Testis (tissue), 3 donors: ENCODE data around the gene SETDB2. TPM values are rescaled to one million over a fixed set of nuclear protein-coding genes. Genes with fewer than 3 reads are reported as not detected.

Source experiments
- DNase-seq: peaks from one replicate; pipeline ENCODE4 v3.0.0-alpha.2; 2019
- H3K27ac ChIP-seq, 2 donors: fragments of 200-600 bp; sonication (generic); one replicate each; pipeline ENCODE4 v1.5.1; 2019
- H3K27me3 ChIP-seq: fragments of 200-600 bp; sonication (generic); one replicate; pipeline ENCODE4 v1.5.1; 2019
- H3K36me3 ChIP-seq: fragments of 200-600 bp; sonication (generic); one replicate; pipeline ENCODE4 v1.5.1; 2017; ENCODE audit warnings: low read depth; ENCODE audit errors: missing control alignments
- H3K4me1 ChIP-seq: fragments of 200-600 bp; sonication (generic); one replicate; pipeline ENCODE4 v1.5.1; 2019
- H3K4me3 ChIP-seq, 2 donors: fragments of 200-600 bp; sonication (generic); one replicate each; pipeline ENCODE4 v1.5.1; 2017 to 2019
- H3K9me3 ChIP-seq: fragments of 200-600 bp; sonication (generic); one replicate; pipeline ENCODE4 v1.5.1; 2017
- CTCF ChIP-seq, 3 experiments: fragments of 450-650 bp in 2 of 3; fragments of 200-600 bp in 1 of 3; sonication (generic) in 1 of 3; IDR thresholded peaks; one replicate each; pipeline ENCODE4 v1.5.1; 2016 to 2019; ENCODE audit warnings: antibody characterized with exemption in 3 of 3, mild to moderate bottlenecking in 2 of 3, moderate library complexity in 1 of 3
- POLR2A ChIP-seq: fragments of 450-650 bp; IDR thresholded peaks from one replicate; pipeline ENCODE4 v1.6.1; 2017; ENCODE audit warnings: antibody characterized with exemption, mild to moderate bottlenecking, moderate library complexity
- WGBS, 2 donors: methylation state at CpG; one replicate each; pipeline ENCODE4 v1.1.5; 2018; 5-methylcytosine and 5-hydroxymethylcytosine counted together
- intact Hi-C: fragments of 100-400 bp; cut with DNase I; formaldehyde crosslinking; loops from one replicate; pipeline ENCODE4 v1.15.1; 2023; ENCODE audit warnings: low total_unique reads
- polyA plus RNA-seq: library from polyadenylated mRNA; stranded (reverse); fragments of 350-450 nt; fragmentation: Illumina TruSeq; extraction: RNeasy Lipid Tissue Mini Kit (QIAGEN cat#74804); gene quantifications from one replicate; pipeline ENCODE4 v1.2.3, GENCODE V29; 2014; ENCODE audit warnings: low read depth, low replicate concordance; ENCODE audit not compliant: insufficient read depth
- total RNA-seq, 2 donors: library from RNA; depleted of rRNA; stranded (reverse); fragments of >200 nt; gene quantifications; one replicate each; pipeline ENCODE4 v1.2.3, GENCODE V29; 2016

SETDB2 gene
- total and polyA plus RNA-seq, 3 donors from 2014 or later: 19.0 to 33.7 (median 29.3) TPM

DNA sequence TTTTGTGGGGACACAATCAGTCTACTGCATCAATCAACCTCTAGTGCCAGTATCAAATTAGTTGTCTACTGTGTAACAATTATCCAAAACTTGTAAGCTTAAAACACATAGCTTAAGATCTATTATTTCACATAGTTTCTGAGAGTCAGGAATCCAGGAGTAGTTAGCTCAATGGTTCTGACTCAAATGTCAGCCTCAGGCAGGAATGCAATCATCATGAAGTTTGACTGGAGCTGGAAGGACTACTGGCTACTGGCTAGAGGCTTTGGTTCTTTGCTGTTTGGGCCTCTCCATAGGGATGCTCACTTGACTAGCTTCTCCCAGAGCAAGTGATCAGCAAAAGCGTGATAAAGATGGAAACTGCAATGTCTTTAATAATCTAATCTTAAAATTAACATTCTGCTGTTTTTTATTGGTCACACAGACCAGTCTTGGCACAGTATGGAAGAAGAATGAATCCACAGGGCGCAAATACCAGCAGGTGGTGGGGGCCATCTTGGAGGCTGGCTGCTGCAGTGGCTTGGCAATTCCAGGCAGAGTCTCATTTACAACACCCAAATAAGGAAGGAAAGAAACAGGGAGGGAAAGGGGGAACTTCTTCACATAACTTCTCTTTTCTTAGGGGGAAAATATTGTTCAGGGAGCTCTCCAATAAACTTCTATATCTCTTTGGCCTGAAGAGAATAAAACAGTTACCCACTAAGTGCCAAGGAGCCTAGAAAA is 15.9 kb upstream of the SETDB2 start:
- H3K9me3 ChIP-seq: no peaks in the 10 kb centered on the region
- H3K4me3 ChIP-seq: no peak overlapping the region
- DNase-seq: no peak
- H3K4me1 ChIP-seq: no peaks in the 10 kb centered on the region
- intact Hi-C loops: no loop called here
- 91 to 96% methylated on average over 2 of the region's 2 CpGs for WGBS, 2 donors
- no peak overlapping the region for H3K27ac ChIP-seq
- TF ChIP-seq POLR2A: no peak
- no peak for TF ChIP-seq CTCF (IDR thresholded peaks at IDR 0.05)
- H3K36me3 ChIP-seq: no peaks in the 10 kb centered on the region
- H3K27me3 ChIP-seq: no peaks in the 10 kb centered on the region

- no peaks in the 10 kb centered on the region for H3K36me3 ChIP-seq
- H3K4me3 ChIP-seq: no peak overlapping the region
- no peaks in the 10 kb centered on the region for H3K4me1 ChIP-seq
- WGBS, 2 donors: 90 to 100% methylated on average over 1 of the region's 1 CpG
- no peak for DNase-seq
- TF ChIP-seq CTCF (IDR thresholded peaks at IDR 0.05) (no peak), POLR2A (no peak)
- H3K27me3 ChIP-seq: no peaks in the 10 kb centered on the region
- intact Hi-C loops: no loop called here
- H3K27ac ChIP-seq: no peak overlapping the region
- H3K9me3 ChIP-seq: no peaks in the 10 kb centered on the region
Observed at GRCh38 chr13:49429121-49429520, 15.0 kb upstream of the SETDB2 start.

GRCh38 chr13:49435992-49436391 is 8.1 kb upstream of the SETDB2 start:
- Histone ChIP-seq H3K27ac (peak overlapping the region in 1 of 2 donors; percentile 1), H3K4me1 (peaks cover 4% of the 10 kb centered on the region), H3K4me3 (no peak overlapping the region), H3K9me3 (no peaks in the 10 kb centered on the region), H3K27me3 (no peaks in the 10 kb centered on the region), H3K36me3 (no peaks in the 10 kb centered on the region)
- no peak for TF ChIP-seq POLR2A
- no peak for TF ChIP-seq CTCF (IDR thresholded peaks at IDR 0.05)
- DNase-seq: no peak
- intact Hi-C loops: loop anchor here (5.0 kb wide), 1 partner anchor 134 kb away; no protein-coding TSS in a partner anchor
- 59 to 75% methylated on average over 1 of the region's 1 CpG for WGBS, 2 donors

- Histone ChIP-seq H3K4me3 (no peak overlapping the region), H3K27me3 (no peaks in the 10 kb centered on the region), H3K9me3 (no peaks in the 10 kb centered on the region), H3K27ac (no peak overlapping the region), H3K4me1 (peaks cover 4% of the 10 kb centered on the region), H3K36me3 (no peaks in the 10 kb centered on the region)
- intact Hi-C loops: loop anchor here (5.0 kb wide), 1 partner anchor 135 kb away; no protein-coding TSS in a partner anchor
- WGBS, 2 donors: 50 to 54% methylated on average over 3 of the region's 3 CpGs
- TF ChIP-seq CTCF (IDR thresholded peaks at IDR 0.05): peak in 2 of 3 experiments; percentile 25 to 26
- TF ChIP-seq POLR2A: no peak
- peak; percentile 43 for DNase-seq
Observed at GRCh38 chr13:49436890-49437289, 7.2 kb upstream of the SETDB2 start.

DNA sequence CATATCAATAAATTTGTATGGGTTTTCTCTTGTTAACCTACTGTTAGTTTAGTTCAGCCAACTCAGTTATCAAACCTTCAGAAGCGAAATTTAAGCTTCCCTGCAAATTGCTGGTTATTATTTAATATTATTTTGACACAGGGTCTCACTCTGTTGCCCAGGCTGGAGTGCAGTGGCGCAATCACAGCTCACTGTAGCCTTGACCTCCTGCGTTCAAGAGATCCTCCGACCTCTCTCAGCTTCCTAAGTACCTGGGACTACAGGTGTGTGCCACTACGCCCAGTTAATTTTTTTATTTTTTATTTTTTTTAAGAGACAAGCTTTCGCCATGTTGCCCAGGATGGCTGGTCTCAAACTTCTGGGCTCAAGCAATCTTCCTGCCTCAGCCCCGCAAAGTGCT is 6.4 kb upstream of the SETDB2 start:
- H3K4me1 ChIP-seq: peaks cover 4% of the 10 kb centered on the region
- no peaks in the 10 kb centered on the region for H3K27me3 ChIP-seq
- DNase-seq: no peak
- H3K4me3 ChIP-seq: no peak overlapping the region
- H3K9me3 ChIP-seq: no peaks in the 10 kb centered on the region
- intact Hi-C loops: loop anchor here (5.0 kb wide), 1 partner anchor 135 kb away; no protein-coding TSS in a partner anchor
- no peak overlapping the region for H3K27ac ChIP-seq
- H3K36me3 ChIP-seq: no peaks in the 10 kb centered on the region
- 91 to 93% methylated on average over 7 of the region's 7 CpGs for WGBS, 2 donors
- TF ChIP-seq CTCF (IDR thresholded peaks at IDR 0.05) (no peak), POLR2A (no peak)
